IMR-90 (cell line): Measurements from ENCODE around the gene GRK5. TPM values are rescaled to one million over a fixed set of nuclear protein-coding genes. Genes with fewer than 3 reads are reported as not detected.
A peak's percentile ranks its signal among the peaks of the same experiment; 100 is the strongest.

Source experiments
- ATAC-seq: fragments of 200-7000 bp; cut with Tn5 transposase; 2 replicates; pipeline ENCODE4 v1.9.1; 2020; ENCODE audit warnings: low read depth, mild to moderate bottlenecking, moderate library complexity
- BruUV-seq: library from RNA; stranded (reverse); fragments of 400-500 nt; replicated peaks from 2 replicates; lab custom pipeline; 2021; lab: Mats Ljungman, UMichigan
- CTCF ChIA-PET: fragments of 300-600 bp; formaldehyde crosslinking; extraction: SDS; loops from one replicate; lab custom pipeline; 2021; ENCODE audit warnings: antibody characterized with exemption; lab: Yijun Ruan, JAX
- POLR2A ChIA-PET: fragments of 300-600 bp; sonication (Branson Sonifier 250); formaldehyde crosslinking; loops from one replicate; lab custom pipeline; 2022; ENCODE audit warnings: antibody characterized with exemption; ENCODE audit not compliant: unreplicated experiment; lab: Charles Lee
- DNase-seq: peaks from one replicate; pipeline ENCODE4 v3.0.0; 2013
- H2AFZ ChIP-seq: replicated peaks from 2 replicates; pipeline ENCODE3; 2013; ENCODE audit warnings: low read length, mild to moderate bottlenecking; ENCODE audit not compliant: poor library complexity
- H2AK5ac ChIP-seq: 2 replicates; pipeline ENCODE4 v1.6.1; 2013; ENCODE audit warnings: low read depth, low read length, inconsistent platforms
- H2AK9ac ChIP-seq: replicated peaks from 2 replicates; pipeline ENCODE3; 2013; ENCODE audit warnings: mild to moderate bottlenecking, low read depth, low read length, moderate library complexity; ENCODE audit not compliant: poor library complexity
- H2BK120ac ChIP-seq: 2 replicates; pipeline ENCODE4 v1.6.1; 2013; ENCODE audit warnings: low read depth, low read length, inconsistent platforms
- H2BK15ac ChIP-seq: 3 replicates; pipeline ENCODE4 v1.6.1; 2013; ENCODE audit warnings: low read depth, low read length, inconsistent platforms
- H2BK20ac ChIP-seq: 2 replicates; pipeline ENCODE4 v1.6.1; 2013; ENCODE audit warnings: low read depth, mild to moderate bottlenecking, inconsistent platforms, low read length, moderate library complexity
- H2BK5ac ChIP-seq: 2 replicates; pipeline ENCODE4 v1.6.1; 2013; ENCODE audit warnings: mild to moderate bottlenecking, low read depth, low read length, inconsistent platforms; ENCODE audit not compliant: poor library complexity, severe bottlenecking
- H3K14ac ChIP-seq: replicated peaks from 2 replicates; pipeline ENCODE4 v1.6.1; 2013; ENCODE audit warnings: low read depth, low read length, inconsistent platforms
- H3K18ac ChIP-seq: 2 replicates; pipeline ENCODE4 v1.6.1; 2013; ENCODE audit warnings: low read depth, low read length, control low read depth
- H3K23ac ChIP-seq: 2 replicates; pipeline ENCODE4 v1.6.1; 2013; ENCODE audit warnings: low read depth, low read length, inconsistent platforms
- H3K27ac ChIP-seq: 2 replicates; pipeline ENCODE4 v1.5.1; 2013; ENCODE audit warnings: mild to moderate bottlenecking, control low read depth, low read length; ENCODE audit not compliant: insufficient read depth
- H3K27me3 ChIP-seq: 2 replicates; pipeline ENCODE4 v1.6.1; 2013; ENCODE audit warnings: low read length; ENCODE audit not compliant: control insufficient read depth, insufficient read depth
- H3K36me3 ChIP-seq: 2 replicates; pipeline ENCODE4 v1.6.1; 2013; ENCODE audit warnings: low read length, mixed read lengths; ENCODE audit not compliant: control insufficient read depth, insufficient read depth
- H3K4ac ChIP-seq: 2 replicates; pipeline ENCODE4 v1.6.1; 2013; ENCODE audit warnings: low read depth, low read length, inconsistent platforms
- H3K4me1 ChIP-seq: 2 replicates; pipeline ENCODE4 v1.6.1; 2013; ENCODE audit warnings: low read length, mixed read lengths; ENCODE audit not compliant: control insufficient read depth, insufficient read depth
- H3K4me2 ChIP-seq: 2 replicates; pipeline ENCODE4 v1.6.1; 2013; ENCODE audit warnings: low read depth, mild to moderate bottlenecking, control low read depth, low read length, moderate library complexity
- H3K4me3 ChIP-seq: 2 replicates; pipeline ENCODE4 v1.5.1; 2013; ENCODE audit warnings: low read depth, mild to moderate bottlenecking, control low read depth, low read length, moderate library complexity; ENCODE audit not compliant: insufficient read depth
- H3K56ac ChIP-seq: 2 replicates; pipeline ENCODE4 v1.6.1; 2013; ENCODE audit warnings: low read length, inconsistent platforms; ENCODE audit not compliant: insufficient read depth; ENCODE audit errors: extremely low read depth
- H3K79me1 ChIP-seq, 2 experiments: 2 replicates each; pipeline ENCODE4 v1.6.1; 2013; ENCODE audit warnings: low read length in 2 of 2, inconsistent platforms in 1 of 2, low read depth in 1 of 2
- H3K9ac ChIP-seq: 2 replicates; pipeline ENCODE4 v1.6.1; 2013; ENCODE audit warnings: low read depth, low read length, control low read depth
- H3K9me1 ChIP-seq: 2 replicates; pipeline ENCODE4 v1.6.1; 2013; ENCODE audit warnings: low read length, inconsistent platforms; ENCODE audit not compliant: insufficient read depth
- H3K9me3 ChIP-seq: 2 replicates; pipeline ENCODE4 v1.6.1; 2013; ENCODE audit warnings: low read length; ENCODE audit not compliant: control insufficient read depth, insufficient read depth
- H4K20me1 ChIP-seq: 2 replicates; pipeline ENCODE4 v1.6.1; 2013; ENCODE audit warnings: low read length, inconsistent platforms; ENCODE audit not compliant: insufficient read depth
- H4K5ac ChIP-seq: 2 replicates; pipeline ENCODE4 v1.6.1; 2013; ENCODE audit warnings: mild to moderate bottlenecking, low read depth, low read length, control low read depth
- H4K8ac ChIP-seq, 2 experiments: 2 replicates each; pipeline ENCODE4 v1.6.1; 2013; ENCODE audit warnings: low read depth in 2 of 2, low read length in 2 of 2, control low read depth in 1 of 2, inconsistent platforms in 1 of 2
- H4K91ac ChIP-seq: 2 replicates; pipeline ENCODE4 v1.6.1; 2013; ENCODE audit warnings: low read depth, low read length, inconsistent platforms; ENCODE audit not compliant: insufficient read depth
- BHLHE40 ChIP-seq: fragments of 150-350 bp; IDR thresholded peaks from 2 replicates; pipeline ENCODE4 v1.6.1; 2016; ENCODE audit warnings: mild to moderate bottlenecking, low read depth, low read length
- CHD1 ChIP-seq: IDR thresholded peaks from 2 replicates; pipeline ENCODE4 v1.6.1; 2012; ENCODE audit warnings: low read depth, low read length, improper control_type of control experiment
- ELK1 ChIP-seq: fragments of 150-350 bp; IDR thresholded peaks from 2 replicates; pipeline ENCODE4 v1.6.1; 2016; ENCODE audit warnings: low read depth, mild to moderate bottlenecking, low read length, moderate library complexity, borderline replicate concordance
- FOS ChIP-seq: fragments of 150-350 bp; IDR thresholded peaks from 2 replicates; pipeline ENCODE4 v1.6.1; 2016; ENCODE audit warnings: low read depth, low read length
- MAFK ChIP-seq: IDR thresholded peaks from 2 replicates; pipeline ENCODE4 v1.6.1; 2012; ENCODE audit warnings: low read depth, low read length, improper control_type of control experiment
- MAZ ChIP-seq: IDR thresholded peaks from 2 replicates; pipeline ENCODE4 v1.6.1; 2012; ENCODE audit warnings: low read depth, mild to moderate bottlenecking, low read length, improper control_type of control experiment, moderate library complexity, borderline replicate concordance
- MXI1 ChIP-seq: IDR thresholded peaks from 2 replicates; pipeline ENCODE4 v1.6.1; 2012; ENCODE audit warnings: low read depth, mild to moderate bottlenecking, low read length, moderate library complexity, borderline replicate concordance
- NFE2L2 ChIP-seq: fragments of 150-350 bp; IDR thresholded peaks from 2 replicates; pipeline ENCODE4 v1.6.1; 2016; ENCODE audit warnings: low read depth, mild to moderate bottlenecking, low read length
- POLR2A ChIP-seq: IDR thresholded peaks from 2 replicates; pipeline ENCODE4 v1.6.1; 2012; ENCODE audit warnings: mild to moderate bottlenecking, low read depth, low read length
- RAD21 ChIP-seq: IDR thresholded peaks from 2 replicates; pipeline ENCODE4 v1.6.1; 2012; ENCODE audit warnings: low read length, improper control_type of control experiment
- RCOR1 ChIP-seq: IDR thresholded peaks from 2 replicates; pipeline ENCODE4 v1.6.1; 2012; ENCODE audit warnings: mild to moderate bottlenecking, low read length, improper control_type of control experiment; ENCODE audit not compliant: insufficient replicate concordance
- RFX5 ChIP-seq: IDR thresholded peaks from 2 replicates; pipeline ENCODE4 v1.8.0; 2012; ENCODE audit warnings: low read depth, mild to moderate bottlenecking, low read length, moderate library complexity
- USF2 ChIP-seq: fragments of 150-350 bp; IDR thresholded peaks from 2 replicates; pipeline ENCODE4 v1.6.1; 2017; ENCODE audit warnings: mild to moderate bottlenecking, antibody characterized with exemption, low read length, low read depth
- WGBS, 2 experiments: methylation state at CpG; one replicate each; pipeline versions ENCODE4 v1.1.5 to v1.1.7; 2013; ENCODE audit warnings: missing lambda C conversion rate in 2 of 2; ENCODE audit not compliant: insufficient read length in 1 of 2; ENCODE audit errors: extremely low coverage in 2 of 2; 5-methylcytosine and 5-hydroxymethylcytosine counted together
- dilution Hi-C: fragments of 300-500 bp; cut with HindIII; formaldehyde crosslinking; loops from one replicate; pipeline ENCODE4 v1.14.3; 2018; ENCODE audit warnings: low sequenced_read_pairs; ENCODE audit not compliant: unreplicated experiment
- in situ Hi-C: fragments of 300-500 bp; cut with MboI; formaldehyde crosslinking; loops from 3 replicates; pipeline ENCODE4 v1.14.3; 2019; ENCODE audit warnings: low sequenced_read_pairs, inconsistent platforms, mixed read lengths
- intact Hi-C: fragments of 100-400 bp; cut with micrococcal nuclease; formaldehyde crosslinking; loops from 2 replicates; pipeline ENCODE4 v1.10.0; 2022
- polyA plus RNA-seq, 3 experiments: library from polyadenylated mRNA; depleted of rRNA; stranded (reverse); fragments of >200 nt; gene quantifications; 2 replicates each; pipeline ENCODE4 v1.2.3, GENCODE V29; 2012; ENCODE audit warnings: low replicate concordance in 1 of 3
- total RNA-seq: library from RNA; depleted of rRNA; stranded (reverse); fragments of >200 nt; gene quantifications from 2 replicates; pipeline ENCODE4 v1.2.3, GENCODE V29; 2012

GRK5 gene
- total and polyA plus RNA-seq, 2 of the 4 experiments (the other 2 are of a cell fraction), result 12.9 to 16.3 TPM

GRCh38 chr10:119211625-119212441 is 4.5 kb downstream of the GRK5 start:
- H3K23ac ChIP-seq, result peak overlapping the region; percentile 92
- ChIA-PET CTCF (interaction anchor here (0.6 kb wide), 1 partner anchor 326 kb away, joined by 4 read pairs; no protein-coding TSS in a partner anchor), POLR2A (interaction anchor here (0.6 to 1.0 kb wide), 2 partner anchors 10 to 39 kb away, joined by 3 to 5 read pairs; no protein-coding TSS in a partner anchor)
- no TSS peak for BruUV-seq
- H2AFZ ChIP-seq, result peak overlapping the region; percentile 11
- H3K9ac ChIP-seq, result peak overlapping the region; percentile 79
- in situ Hi-C loops (no loop called here), intact Hi-C loops (no loop called here), dilution Hi-C loops (no loop called here)
- peak overlapping the region; percentile 80 for H3K4ac ChIP-seq
- no peak overlapping the region for H3K4me3 ChIP-seq
- peak overlapping the region; percentile 13 for H2AK9ac ChIP-seq
- peak overlapping the region; percentile 81 for H2AK5ac ChIP-seq
- TF ChIP-seq RCOR1 (no peak), MXI1 (no peak), RFX5 (no peak), CHD1 (no peak), NFE2L2 (no peak), RAD21 (no peak), POLR2A (no peak), MAZ (no peak), USF2 (no peak), MAFK (no peak), ELK1 (no peak), FOS (no peak), BHLHE40 (no peak)
- peak overlapping the region; percentile 82 for H2BK5ac ChIP-seq
- peak overlapping the region; percentile 85 for H3K18ac ChIP-seq
- peak overlapping the region; percentile 93 for H4K5ac ChIP-seq
- H3K14ac ChIP-seq, result peak overlapping the region; percentile 86
- peak overlapping the region; percentile 60 for H3K56ac ChIP-seq
- H2BK120ac ChIP-seq, result peak overlapping the region; percentile 89
- H2BK15ac ChIP-seq, result peak overlapping the region; percentile 65; the same call in 2 of the 3 replicates
- H3K27ac ChIP-seq, result peak overlapping the region; percentile 94
- peaks cover 20% of the 10 kb centered on the region for H3K36me3 ChIP-seq
- DNase-seq (no peak), ATAC-seq (no peak)
- H3K9me1 ChIP-seq, result peaks cover 6% of the 10 kb centered on the region
- H3K4me1 ChIP-seq, result peaks cover 14% of the 10 kb centered on the region
- H2BK20ac ChIP-seq, result peak overlapping the region; percentile 88
- peak overlapping the region; percentile 85 for H4K91ac ChIP-seq
- peak overlapping the region; percentile 66 for H3K4me2 ChIP-seq
- peak overlapping the region; percentile 32 to 74 for H4K8ac ChIP-seq
- H4K20me1 ChIP-seq, result peaks cover 38% of the 10 kb centered on the region
- WGBS, 2 experiments, result no CpG with 5 or more reads among the region's 12 CpGs
- H3K27me3 ChIP-seq, result no peaks in the 10 kb centered on the region
- peaks cover 17 to 67% of the 10 kb centered on the region in 2 experiments for H3K79me1 ChIP-seq
- no peaks in the 10 kb centered on the region for H3K9me3 ChIP-seq
